GM18861 (cell line): ENCODE measurements around the gene MCCD1.

Experiments used
- ATAC-seq: cut with Tn5 transposase; IDR thresholded peaks from one replicate; pipeline ENCODE4 v1.9.1; 2021; ENCODE audit not compliant: unreplicated experiment

The MCCD1 gene

GRCh38 chr6:31568537-31568961 is 39.8 kb downstream of the MCCD1 start:
- peak; percentile 62 for ATAC-seq

- no peak for ATAC-seq
Measured at GRCh38 chr6:31569861-31570536, 41.2 kb downstream of the MCCD1 start.

DNA sequence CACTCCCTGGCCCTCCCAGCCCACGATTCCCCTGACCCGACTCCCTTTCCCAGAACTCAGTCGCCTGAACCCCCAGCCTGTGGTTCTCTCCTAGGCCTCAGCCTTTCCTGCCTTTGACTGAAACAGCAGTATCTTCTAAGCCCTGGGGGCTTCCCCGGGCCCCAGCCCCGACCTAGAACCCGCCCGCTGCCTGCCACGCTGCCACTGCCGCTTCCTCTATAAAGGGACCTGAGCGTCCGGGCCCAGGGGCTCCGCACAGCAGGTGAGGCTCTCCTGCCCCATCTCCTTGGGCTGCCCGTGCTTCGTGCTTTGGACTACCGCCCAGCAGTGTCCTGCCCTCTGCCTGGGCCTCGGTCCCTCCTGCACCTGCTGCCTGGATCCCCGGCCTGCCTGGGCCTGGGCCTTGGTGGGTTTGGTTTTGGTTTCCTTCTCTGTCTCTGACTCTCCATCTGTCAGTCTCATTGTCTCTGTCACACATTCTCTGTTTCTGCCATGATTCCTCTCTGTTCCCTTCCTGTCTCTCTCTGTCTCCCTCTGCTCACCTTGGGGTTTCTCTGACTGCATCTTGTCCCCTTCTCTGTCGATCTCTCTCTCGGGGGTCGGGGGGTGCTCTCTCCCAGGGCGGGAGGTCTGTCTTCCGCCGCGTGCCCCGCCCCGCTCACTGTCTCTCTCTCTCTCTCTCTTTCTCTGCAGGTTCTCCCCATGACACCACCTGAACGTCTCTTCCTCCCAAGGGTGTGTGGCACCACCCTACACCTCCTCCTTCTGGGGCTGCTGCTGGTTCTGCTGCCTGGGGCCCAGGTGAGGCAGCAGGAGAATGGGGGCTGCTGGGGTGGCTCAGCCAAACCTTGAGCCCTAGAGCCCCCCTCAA is 43.5 kb downstream of the MCCD1 start, which contains the start of gene LTA:
LTA (plus strand) TSS at position 249 of the 871 bp plus-strand sequence; CDS start at position 703, 454 bp downstream.
- no peak for ATAC-seq

GRCh38 chr6:31573239-31574105 is 44.7 kb downstream of the MCCD1 start:
- ATAC-seq = no peak

GRCh38 chr6:31574106-31575061 is 45.6 kb downstream of the MCCD1 start:
- no peak for ATAC-seq

- no peak for ATAC-seq
Measured at GRCh38 chr6:31575335-31575901, 46.7 kb downstream of the MCCD1 start, which contains the start of gene TNF. Gene TNF, plus strand, starts transcription at chr6:31575565. Its CDS starts 177 bp downstream, at chr6:31575742.

- ATAC-seq = no peak
Measured at GRCh38 chr6:31575952-31576685, 47.4 kb downstream of the MCCD1 start.

DNA sequence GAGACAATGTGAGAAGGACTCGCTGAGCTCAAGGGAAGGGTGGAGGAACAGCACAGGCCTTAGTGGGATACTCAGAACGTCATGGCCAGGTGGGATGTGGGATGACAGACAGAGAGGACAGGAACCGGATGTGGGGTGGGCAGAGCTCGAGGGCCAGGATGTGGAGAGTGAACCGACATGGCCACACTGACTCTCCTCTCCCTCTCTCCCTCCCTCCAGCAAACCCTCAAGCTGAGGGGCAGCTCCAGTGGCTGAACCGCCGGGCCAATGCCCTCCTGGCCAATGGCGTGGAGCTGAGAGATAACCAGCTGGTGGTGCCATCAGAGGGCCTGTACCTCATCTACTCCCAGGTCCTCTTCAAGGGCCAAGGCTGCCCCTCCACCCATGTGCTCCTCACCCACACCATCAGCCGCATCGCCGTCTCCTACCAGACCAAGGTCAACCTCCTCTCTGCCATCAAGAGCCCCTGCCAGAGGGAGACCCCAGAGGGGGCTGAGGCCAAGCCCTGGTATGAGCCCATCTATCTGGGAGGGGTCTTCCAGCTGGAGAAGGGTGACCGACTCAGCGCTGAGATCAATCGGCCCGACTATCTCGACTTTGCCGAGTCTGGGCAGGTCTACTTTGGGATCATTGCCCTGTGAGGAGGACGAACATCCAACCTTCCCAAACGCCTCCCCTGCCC is 48.3 kb downstream of the MCCD1 start:
- no peak for ATAC-seq

- no peak for ATAC-seq
Measured at GRCh38 chr6:31577579-31577966, 48.8 kb downstream of the MCCD1 start.

- ATAC-seq = no peak
Measured at GRCh38 chr6:31578184-31579118, 49.7 kb downstream of the MCCD1 start.

DNA sequence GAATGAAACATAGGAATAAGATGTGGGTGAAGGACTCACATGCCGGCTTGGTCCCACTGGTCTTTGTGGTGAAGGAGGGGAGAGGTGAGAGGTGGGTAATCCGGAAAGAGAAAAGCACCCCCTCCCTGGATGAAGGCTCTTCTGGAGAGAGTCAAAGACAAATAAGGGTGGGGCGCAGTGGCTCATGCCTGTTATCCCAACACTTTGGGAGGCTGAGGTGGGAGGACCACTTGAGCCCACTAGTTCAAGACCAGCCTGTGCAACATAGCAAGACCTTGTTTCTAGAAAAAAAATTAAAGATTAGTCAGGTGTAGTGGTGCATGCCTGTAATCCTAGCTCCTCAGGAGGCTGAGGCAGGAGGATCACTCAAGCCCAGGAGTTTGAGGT is 50.4 kb downstream of the MCCD1 start:
- no peak for ATAC-seq
